SU-DHL-6 (cell line): ENCODE measurements around the gene H2AZ2.

Experiments
- CTCF ChIP-seq: fragments of 200-600 bp; sonication (generic); IDR thresholded peaks from one replicate; pipeline ENCODE4 v1.5.1; 2017; ENCODE audit warnings: antibody characterized with exemption, mild to moderate bottlenecking, low read length, moderate library complexity; ENCODE audit not compliant: insufficient read depth, poor library complexity, severe bottlenecking
- EZH2phosphoT487 ChIP-seq: fragments of 200-600 bp; sonication (generic), shearing (Covaris generic); conservative IDR thresholded peaks from 2 replicates; pipeline ENCODE4 v1.6.1; 2018; ENCODE audit warnings: mild to moderate bottlenecking, antibody characterized with exemption, low read length, moderate library complexity, mixed read lengths

- TF ChIP-seq CTCF: no peak
- TF ChIP-seq EZH2phosphoT487: no peak
Measured at GRCh38 chr7:44801890-44802289, 46.0 kb downstream of the H2AZ2 start.
